Natural killer cell treated with Interleukin-12 subunit alpha and Interleukin-12 subunit beta and Interleukin-15 and Interleukin-18, amount 100 ng/mL, for 72 hours (primary cell): Measurements from ENCODE around the gene TTC7B. TPM values are rescaled to one million over a fixed set of nuclear protein-coding genes. Genes with fewer than 3 reads are reported as not detected.
"Not testable (repeated sequence)": the region's sequence is repeated elsewhere in the genome, so short reads cannot be mapped to it uniquely, and the experiment has no call there.

Experiments
- ATAC-seq, 2 donors: fragments of 150-1000 bp; cut with Tn5 transposase in 1 of 2; sonication (Bioruptor Pico), chemical (Tn5 transposase) in 1 of 2; 2 replicates each; pipeline ENCODE4 v1.10.0; 2021
- DNase-seq: peaks from one replicate; pipeline ENCODE4 v3.0.0; 2022; ENCODE audit warnings: low spot score
- H3K27ac Mint-ChIP-seq, 2 donors: 1 replicate in 1 of 2; 2 replicates in 1 of 2; pipeline ENCODE4 v1.8.0; 2022; ENCODE audit warnings: mixed read lengths in 2 of 2, mild to moderate bottlenecking in 1 of 2, moderate library complexity in 1 of 2
- H3K27me3 Mint-ChIP-seq, 2 donors: 1 replicate in 1 of 2; 2 replicates in 1 of 2; pipeline ENCODE4 v1.8.0; 2022; ENCODE audit warnings: mixed read lengths in 2 of 2
- H3K36me3 Mint-ChIP-seq: one replicate; pipeline ENCODE4 v1.8.0; 2022; ENCODE audit warnings: mixed read lengths
- H3K4me1 Mint-ChIP-seq, 2 donors: 1 replicate in 1 of 2; 2 replicates in 1 of 2; pipeline ENCODE4 v1.8.0; 2022; ENCODE audit warnings: low read depth in 2 of 2, mixed read lengths in 2 of 2, mild to moderate bottlenecking in 1 of 2
- H3K4me3 Mint-ChIP-seq: one replicate; pipeline ENCODE4 v1.8.0; 2022; ENCODE audit warnings: mixed read lengths
- H3K9me3 Mint-ChIP-seq: 2 replicates; pipeline ENCODE4 v1.8.0; 2022; ENCODE audit warnings: mixed read lengths
- total RNA-seq, 2 donors: library from RNA; stranded (reverse); gene quantifications; one replicate each; pipeline ENCODE4 v1.2.3, GENCODE V29; 2022

The TTC7B gene
- total RNA-seq, 2 donors from 2014 or later: 8.9 to 24.5 TPM

- no peak for DNase-seq
- Mint-ChIP-seq H3K36me3 (peaks cover 9% of the 10 kb centered on the region), H3K9me3 (no peaks in the 10 kb centered on the region), H3K4me3 (no peak overlapping the region), H3K27me3 (peaks cover 0 to 11% of the 10 kb centered on the region in 2 donors), H3K4me1 (peaks cover 6 to 8% of the 10 kb centered on the region in 2 donors), H3K27ac (no peak overlapping the region)
- no peak for ATAC-seq
Observed at GRCh38 chr14:90532826-90533525, 283.3 kb downstream of the TTC7B start.

GRCh38 chr14:90531497-90531896 is 284.7 kb downstream of the TTC7B start:
- peaks cover 9% of the 10 kb centered on the region for H3K36me3 Mint-ChIP-seq
- ATAC-seq (no peak), DNase-seq (no peak)
- H3K9me3 Mint-ChIP-seq: peaks cover 5% of the 10 kb centered on the region
- H3K27ac Mint-ChIP-seq: no peak overlapping the region
- H3K4me1 Mint-ChIP-seq: peaks cover 6 to 8% of the 10 kb centered on the region in 2 donors
- peaks cover 0 to 11% of the 10 kb centered on the region in 2 donors for H3K27me3 Mint-ChIP-seq
- no peak overlapping the region for H3K4me3 Mint-ChIP-seq

- no peak for DNase-seq
- Mint-ChIP-seq H3K4me3 (no peak overlapping the region), H3K36me3 (peaks cover 9% of the 10 kb centered on the region), H3K9me3 (peaks cover 6% of the 10 kb centered on the region), H3K27ac (no peak overlapping the region), H3K4me1 (peaks cover 6 to 8% of the 10 kb centered on the region in 2 donors), H3K27me3 (peaks cover 0 to 11% of the 10 kb centered on the region in 2 donors)
- ATAC-seq: no peak
Observed at GRCh38 chr14:90530523-90530922, 285.7 kb downstream of the TTC7B start.

DNA sequence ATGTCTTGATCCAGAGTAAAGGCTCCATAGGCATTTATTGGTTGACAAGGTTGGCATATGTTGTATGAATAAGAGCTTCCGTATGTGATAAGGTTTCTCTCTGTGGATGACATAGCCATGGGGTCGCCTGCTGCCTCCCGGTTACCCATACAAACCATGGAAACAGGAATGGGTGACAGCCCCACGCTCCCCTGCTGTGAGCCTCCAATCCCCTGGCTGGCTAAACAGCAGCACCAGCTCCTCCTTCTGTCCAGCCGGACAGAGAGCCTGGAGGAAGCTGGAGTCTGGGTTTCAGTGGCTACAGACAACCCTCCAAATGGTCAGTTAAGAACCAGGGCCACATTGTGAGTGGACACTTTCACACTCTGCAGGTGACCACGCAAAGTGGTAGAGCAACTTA is 288.3 kb downstream of the TTC7B start:
- ATAC-seq (no peak), DNase-seq (peak; percentile 37)
- H3K27ac Mint-ChIP-seq: no peak overlapping the region
- H3K4me1 Mint-ChIP-seq: no peaks in the 10 kb centered on the region
- peaks cover 9% of the 10 kb centered on the region for H3K36me3 Mint-ChIP-seq
- no peak overlapping the region for H3K4me3 Mint-ChIP-seq
- peaks cover 6% of the 10 kb centered on the region for H3K9me3 Mint-ChIP-seq
- H3K27me3 Mint-ChIP-seq: peaks cover 0 to 11% of the 10 kb centered on the region in 2 donors

DNA sequence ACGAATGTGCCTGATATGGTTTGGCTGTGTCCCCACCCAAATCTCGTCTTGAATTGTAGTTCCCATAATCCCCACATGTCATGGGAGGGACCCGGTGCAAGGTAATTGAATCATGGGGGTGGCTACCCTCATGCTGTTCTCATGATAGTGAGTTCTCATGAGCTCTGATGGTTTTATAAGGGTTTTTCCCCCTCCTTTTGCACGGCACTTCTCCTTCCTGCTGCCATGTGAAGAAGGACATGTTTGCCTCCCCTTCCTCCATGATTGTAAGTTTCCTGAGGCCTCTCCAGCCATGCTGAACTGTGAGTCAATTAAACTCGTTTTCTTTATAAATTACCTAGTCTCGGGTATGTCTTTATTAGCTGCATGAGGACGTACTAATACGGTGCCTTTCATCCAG is 289.7 kb downstream of the TTC7B start:
- H3K27me3 Mint-ChIP-seq: peaks cover 2 to 11% of the 10 kb centered on the region in 2 donors
- peak; percentile 20 for DNase-seq
- H3K4me3 Mint-ChIP-seq, H3K36me3 Mint-ChIP-seq, H3K27ac Mint-ChIP-seq, H3K9me3 Mint-ChIP-seq, H3K4me1 Mint-ChIP-seq, ATAC-seq: not testable (repeated sequence)

DNA sequence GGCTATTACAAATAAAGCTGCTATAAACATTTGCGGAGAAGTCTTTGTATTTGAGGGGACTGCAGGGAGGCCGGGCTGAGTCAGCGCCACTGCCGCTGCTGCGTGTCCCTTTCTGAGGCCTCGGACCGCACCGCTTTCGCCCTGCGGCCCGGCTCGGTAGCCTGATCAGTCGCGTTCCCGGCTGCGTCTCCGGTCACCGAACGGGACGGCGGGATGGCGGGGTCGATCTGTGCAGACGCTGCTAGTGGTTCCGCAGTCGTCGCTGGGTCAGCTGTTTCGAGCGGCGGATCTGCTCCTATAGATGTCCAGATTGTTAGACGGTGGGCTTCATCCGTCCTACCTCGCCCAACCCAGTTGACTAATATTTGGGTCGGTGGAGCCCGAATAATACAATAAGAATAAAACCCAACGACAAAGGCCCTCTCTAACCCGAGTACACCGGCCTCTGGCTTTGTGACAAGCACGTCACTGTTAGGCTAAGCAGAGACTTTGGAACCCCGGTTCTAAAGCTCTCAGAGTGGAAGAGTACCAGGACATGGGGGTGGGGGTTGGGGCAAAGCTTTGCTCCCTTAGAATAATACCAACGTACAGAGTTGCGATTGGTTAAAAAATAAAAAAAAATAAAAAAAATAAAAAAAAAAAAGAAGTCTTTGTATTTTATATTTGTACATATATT is 290.7 kb downstream of the TTC7B start:
- peaks cover 2 to 11% of the 10 kb centered on the region in 2 donors for H3K27me3 Mint-ChIP-seq
- not testable (repeated sequence) for H3K36me3 Mint-ChIP-seq, H3K9me3 Mint-ChIP-seq, H3K4me3 Mint-ChIP-seq, H3K27ac Mint-ChIP-seq, H3K4me1 Mint-ChIP-seq
- DNase-seq (peak; percentile 13), ATAC-seq (peak; percentile 35 to 62)

DNA sequence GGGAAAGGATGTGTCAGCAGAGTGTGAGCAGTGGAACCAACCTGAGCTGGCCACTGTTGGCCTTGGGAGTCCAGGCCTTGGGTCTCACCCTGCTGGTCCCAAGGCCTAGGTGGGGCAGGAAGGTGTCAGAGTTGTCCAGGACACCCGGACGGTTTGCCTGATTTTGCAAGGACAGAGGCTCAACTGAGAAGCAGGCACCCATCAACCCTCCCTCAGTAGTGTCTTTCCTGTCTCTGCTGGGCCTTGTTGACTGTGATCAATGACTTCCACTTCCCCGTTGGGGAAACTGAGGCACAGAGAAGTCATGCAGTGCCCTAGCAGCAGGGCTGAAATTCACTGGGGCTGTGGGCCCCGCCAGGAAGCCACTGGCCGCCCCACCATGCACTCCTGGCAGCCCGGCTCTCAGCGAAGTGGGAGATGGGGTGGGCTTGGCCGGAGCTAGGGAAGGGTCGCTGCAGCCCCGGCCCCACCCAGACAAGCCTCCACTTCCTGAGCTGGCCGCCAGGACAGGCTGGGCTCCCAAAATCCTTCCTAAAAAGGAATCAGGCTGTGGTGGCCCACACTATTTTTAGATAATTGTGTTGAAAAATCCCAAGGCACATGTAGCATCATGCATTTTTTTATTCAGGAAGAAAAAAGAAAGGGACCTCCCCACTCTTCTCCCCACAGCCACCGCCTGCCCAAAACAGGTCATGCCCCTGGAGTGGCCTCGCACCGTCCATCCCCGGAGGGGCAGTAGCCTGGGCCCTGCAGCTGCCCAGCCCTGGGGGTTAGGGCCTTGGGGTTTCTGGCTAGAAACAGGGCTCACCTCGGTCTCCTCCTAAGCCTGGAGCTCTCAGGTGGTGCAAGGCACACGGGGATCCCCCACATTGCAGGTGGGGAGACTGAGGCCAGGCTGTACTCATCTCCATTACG is 292.0 kb downstream of the TTC7B start:
- ATAC-seq (no peak), DNase-seq (peak; percentile 20)
- Mint-ChIP-seq H3K4me3 (no peak overlapping the region), H3K36me3 (peaks cover 9% of the 10 kb centered on the region), H3K9me3 (peaks cover 6% of the 10 kb centered on the region), H3K27ac (no peak overlapping the region), H3K27me3 (peaks cover 2 to 10% of the 10 kb centered on the region in 2 donors), H3K4me1 (no peaks in the 10 kb centered on the region)

GRCh38 chr14:90523544-90523943 is 292.7 kb downstream of the TTC7B start:
- H3K27me3 Mint-ChIP-seq: peaks cover 2 to 3% of the 10 kb centered on the region in 2 donors
- H3K9me3 Mint-ChIP-seq: peaks cover 6% of the 10 kb centered on the region
- no peak overlapping the region for H3K4me3 Mint-ChIP-seq
- no peak overlapping the region for H3K27ac Mint-ChIP-seq
- ATAC-seq (no peak), DNase-seq (no peak)
- no peaks in the 10 kb centered on the region for H3K4me1 Mint-ChIP-seq
- peaks cover 3% of the 10 kb centered on the region for H3K36me3 Mint-ChIP-seq

DNA sequence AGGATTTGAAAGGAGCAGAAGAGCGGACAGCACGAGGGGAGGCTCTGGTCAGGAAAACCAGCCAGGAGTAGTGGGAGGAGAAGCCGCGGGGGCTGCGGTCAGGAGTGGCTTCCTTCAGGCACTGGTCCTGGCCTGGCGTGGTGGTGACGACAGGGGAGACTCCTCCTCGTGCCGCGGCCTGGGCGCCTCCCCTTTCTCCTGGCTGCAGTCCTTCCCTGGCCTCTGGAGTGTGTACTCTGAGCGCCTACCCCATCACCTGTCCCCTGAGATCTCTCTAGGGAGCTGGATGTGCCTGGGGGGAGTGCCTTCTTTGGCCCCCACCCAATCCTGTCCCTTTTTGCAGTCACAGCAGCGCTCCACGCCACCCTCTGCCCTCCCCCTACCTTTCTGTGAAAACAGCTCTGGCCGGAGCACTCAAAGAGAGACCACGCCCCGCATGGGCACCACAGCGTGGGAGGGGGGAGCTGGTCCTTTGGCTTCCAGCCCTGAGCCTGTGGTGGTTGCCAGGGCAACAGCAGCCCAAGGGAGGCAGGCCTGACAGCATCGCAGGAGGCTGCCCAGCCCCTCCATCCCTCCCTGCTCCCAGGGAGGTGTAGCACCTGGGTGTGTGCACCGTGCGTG is 293.5 kb downstream of the TTC7B start:
- no peak overlapping the region for H3K27ac Mint-ChIP-seq
- no peaks in the 10 kb centered on the region for H3K4me1 Mint-ChIP-seq
- peaks cover 6% of the 10 kb centered on the region for H3K9me3 Mint-ChIP-seq
- H3K4me3 Mint-ChIP-seq: no peak overlapping the region
- H3K36me3 Mint-ChIP-seq: no peaks in the 10 kb centered on the region
- DNase-seq (peak; percentile 54), ATAC-seq (no peak)
- H3K27me3 Mint-ChIP-seq: peaks cover 0 to 2% of the 10 kb centered on the region in 2 donors

GRCh38 chr14:90521930-90522483 is 294.2 kb downstream of the TTC7B start:
- Mint-ChIP-seq H3K9me3 (peaks cover 5% of the 10 kb centered on the region), H3K4me1 (no peaks in the 10 kb centered on the region), H3K27ac (no peak overlapping the region), H3K27me3 (peaks cover 0 to 2% of the 10 kb centered on the region in 2 donors), H3K36me3 (no peaks in the 10 kb centered on the region), H3K4me3 (no peak overlapping the region)
- ATAC-seq (no peak), DNase-seq (no peak)

DNA sequence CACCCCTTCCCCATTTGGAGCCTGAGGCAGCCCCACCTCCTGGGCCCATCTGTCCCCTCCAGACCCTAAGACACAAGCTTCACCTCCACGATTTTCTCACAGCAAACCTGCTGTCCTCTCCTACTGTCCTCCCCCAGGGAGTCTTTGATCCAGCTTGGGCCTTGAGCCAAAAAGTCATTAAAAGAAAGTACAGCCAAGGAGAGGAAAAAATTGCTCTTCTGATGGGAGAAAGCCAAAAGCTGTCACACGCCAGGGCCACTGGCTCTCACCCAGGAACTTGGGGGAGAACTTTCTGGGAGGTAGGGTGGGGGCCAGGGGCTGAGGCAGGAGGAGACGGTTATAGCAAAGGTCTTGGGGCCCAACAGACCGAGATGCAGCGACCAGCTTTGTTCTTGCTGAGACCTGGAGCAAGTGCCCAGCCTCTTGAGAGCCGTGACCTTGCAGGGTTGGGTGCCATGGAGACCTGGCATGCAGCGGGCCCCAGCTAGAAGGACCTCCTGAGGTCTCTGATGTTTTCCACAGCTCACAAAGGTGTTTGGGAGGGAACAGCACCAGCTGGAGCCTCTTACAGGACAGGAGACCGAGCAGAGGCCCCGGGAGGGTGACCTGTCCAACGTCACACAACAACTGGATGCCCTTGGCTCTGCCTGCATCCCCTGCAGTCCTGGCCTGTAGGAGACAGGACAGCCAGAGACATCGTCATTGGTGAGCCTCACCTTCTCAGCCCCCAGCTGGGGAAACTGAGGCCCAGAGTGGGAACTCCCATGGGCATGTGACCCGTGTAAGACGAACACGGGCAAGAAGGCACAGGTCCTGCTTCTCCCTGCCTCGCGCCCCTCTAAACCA is 294.9 kb downstream of the TTC7B start:
- H3K4me1 Mint-ChIP-seq: no peaks in the 10 kb centered on the region
- ATAC-seq (no peak), DNase-seq (no peak)
- no peaks in the 10 kb centered on the region for H3K36me3 Mint-ChIP-seq
- no peak overlapping the region for H3K4me3 Mint-ChIP-seq
- no peaks in the 10 kb centered on the region for H3K9me3 Mint-ChIP-seq
- peaks cover 0 to 2% of the 10 kb centered on the region in 2 donors for H3K27me3 Mint-ChIP-seq
- no peak overlapping the region for H3K27ac Mint-ChIP-seq

GRCh38 chr14:90520326-90520725 is 295.9 kb downstream of the TTC7B start:
- Mint-ChIP-seq H3K9me3 (no peaks in the 10 kb centered on the region), H3K4me1 (no peaks in the 10 kb centered on the region), H3K36me3 (no peaks in the 10 kb centered on the region), H3K4me3 (no peak overlapping the region), H3K27ac (no peak overlapping the region), H3K27me3 (peaks cover 0 to 2% of the 10 kb centered on the region in 2 donors)
- ATAC-seq (no peak), DNase-seq (no peak)
